Loucy (cell line): ENCODE results near the gene LIN7B.
A peak's percentile ranks its signal among the peaks of the same experiment; 100 is the strongest.

ENCODE experiments used
- H2AFZ ChIP-seq: fragments of 200-600 bp; sonication (generic); 2 replicates; pipeline ENCODE4 v1.6.0; 2016; ENCODE audit warnings: antibody characterized with exemption, mild to moderate bottlenecking, low read length, moderate library complexity
- H3F3A ChIP-seq: fragments of 200-600 bp; 2 replicates; pipeline ENCODE4 v1.6.0; 2016; ENCODE audit warnings: antibody characterized with exemption, low read depth, mild to moderate bottlenecking
- H3K27me3 ChIP-seq: fragments of 200-600 bp; sonication (generic); 2 replicates; pipeline ENCODE4 v1.6.1; 2014; ENCODE audit warnings: low read length, mild to moderate bottlenecking; ENCODE audit not compliant: insufficient read depth, poor library complexity, severe bottlenecking
- H3K36me3 ChIP-seq: fragments of 200-600 bp; sonication (generic); 2 replicates; pipeline ENCODE4 v1.6.1; 2016; ENCODE audit warnings: low read length; ENCODE audit not compliant: insufficient read depth
- H3K4me1 ChIP-seq: fragments of 200-600 bp; sonication (generic); 2 replicates; pipeline ENCODE4 v1.5.1; 2014; ENCODE audit warnings: low read length, mild to moderate bottlenecking; ENCODE audit not compliant: insufficient read depth, poor library complexity, severe bottlenecking
- H3K4me2 ChIP-seq: fragments of 200-600 bp; sonication (generic); 2 replicates; pipeline ENCODE4 v1.6.0; 2014; ENCODE audit warnings: antibody characterized with exemption, low read length, low read depth, mild to moderate bottlenecking; ENCODE audit not compliant: poor library complexity, severe bottlenecking
- H3K4me3 ChIP-seq: fragments of 200-600 bp; sonication (generic); 2 replicates; pipeline ENCODE4 v1.5.1; 2014; ENCODE audit warnings: low read length, mild to moderate bottlenecking, mixed read lengths; ENCODE audit not compliant: poor library complexity, severe bottlenecking
- H3K79me2 ChIP-seq: fragments of 200-600 bp; sonication (generic); 2 replicates; pipeline ENCODE4 v1.6.1; 2014; ENCODE audit warnings: low read length; ENCODE audit not compliant: insufficient read depth
- H3K9ac ChIP-seq: fragments of 200-600 bp; sonication (generic); 2 replicates; pipeline ENCODE4 v1.6.0; 2014; ENCODE audit warnings: mild to moderate bottlenecking, low read depth, low read length, moderate library complexity; ENCODE audit not compliant: poor library complexity, severe bottlenecking
- H3K9me2 ChIP-seq: fragments of 200-600 bp; sonication (generic); replicated peaks from 2 replicates; pipeline ENCODE4 v1.6.1; 2016; ENCODE audit warnings: low read depth, low read length, mixed read lengths
- H3K9me3 ChIP-seq: fragments of 200-600 bp; sonication (generic); 2 replicates; pipeline ENCODE4 v1.6.1; 2014; ENCODE audit warnings: mild to moderate bottlenecking, antibody characterized with exemption, low read length, low read depth; ENCODE audit not compliant: insufficient read depth
- H4K20me1 ChIP-seq: fragments of 200-600 bp; sonication (generic); 2 replicates; pipeline ENCODE4 v1.6.0; 2014; ENCODE audit warnings: antibody characterized with exemption, low read length, mild to moderate bottlenecking; ENCODE audit not compliant: insufficient read depth, poor library complexity, severe bottlenecking
- CTCF ChIP-seq: fragments of 200-600 bp; sonication (generic); conservative IDR thresholded peaks from 2 replicates; pipeline ENCODE4 v1.5.1; 2014; ENCODE audit warnings: mild to moderate bottlenecking, antibody characterized with exemption, low read length
- EZH2phosphoT487 ChIP-seq: fragments of 200-600 bp; IDR thresholded peaks from 2 replicates; pipeline ENCODE4 v1.6.1; 2018; ENCODE audit warnings: antibody characterized with exemption, mild to moderate bottlenecking, moderate library complexity, borderline replicate concordance

Gene LIN7B

GRCh38 chr19:49155005-49155819 is 41.0 kb downstream of the LIN7B start, which contains the start of gene HRC:
Gene HRC, minus strand, starts transcription at chr19:49155396. Its CDS starts 159 bp downstream, at chr19:49155237.
- no peaks in the 10 kb centered on the region for H3K9me2 ChIP-seq
- H3K79me2 ChIP-seq: no peaks in the 10 kb centered on the region
- H3K4me2 ChIP-seq: no peak within 1 kb of the TSS
- no peak within 1 kb of the TSS for H3K4me3 ChIP-seq
- H3K9me3 ChIP-seq: no peaks in the 10 kb centered on the region
- H3K9ac ChIP-seq: no peak within 1 kb of the TSS
- no peaks in the 10 kb centered on the region for H3K27me3 ChIP-seq
- no peaks in the 10 kb centered on the region for H3K36me3 ChIP-seq
- no peak for TF ChIP-seq CTCF
- TF ChIP-seq EZH2phosphoT487: no peak
- H3K4me1 ChIP-seq: peaks cover 9% of the 10 kb centered on the region
- no peaks in the 10 kb centered on the region for H3F3A ChIP-seq
- no peak within 1 kb of the TSS for H2AFZ ChIP-seq
- H4K20me1 ChIP-seq: no peaks in the 10 kb centered on the region

DNA sequence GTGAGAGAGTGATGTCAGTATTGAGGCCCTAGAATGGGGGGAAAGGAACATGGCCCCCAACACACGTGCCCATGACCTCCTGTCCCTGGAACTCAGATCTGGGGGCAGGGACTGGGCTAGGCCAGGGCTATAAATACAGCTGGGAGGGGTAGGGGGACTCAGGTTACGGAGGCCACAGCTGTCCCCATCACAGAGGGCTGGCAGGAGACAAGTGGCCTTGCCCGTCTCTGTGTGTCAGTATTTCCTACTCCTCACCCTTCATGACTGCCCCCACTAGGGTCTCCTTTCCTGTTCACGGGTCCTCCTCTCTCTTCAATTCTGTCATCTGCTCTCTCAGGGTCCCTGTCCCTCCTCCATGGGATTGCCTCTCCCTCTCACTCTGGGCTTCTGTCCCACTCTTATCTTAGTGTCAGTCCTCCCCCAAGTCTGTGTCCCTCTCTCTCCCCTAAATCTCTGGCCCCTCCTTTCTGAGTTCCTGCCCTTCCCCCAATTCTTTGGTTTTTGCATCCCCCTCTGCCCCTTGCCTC is 41.7 kb downstream of the LIN7B start:
- Histone ChIP-seq H3K79me2 (no peaks in the 10 kb centered on the region), H3K4me2 (no peak overlapping the region), H2AFZ (no peak overlapping the region), H3K4me3 (no peak overlapping the region), H4K20me1 (no peaks in the 10 kb centered on the region), H3K9me2 (no peaks in the 10 kb centered on the region), H3K27me3 (no peaks in the 10 kb centered on the region), H3F3A (no peaks in the 10 kb centered on the region), H3K9me3 (no peaks in the 10 kb centered on the region), H3K36me3 (no peaks in the 10 kb centered on the region), H3K9ac (no peak overlapping the region), H3K4me1 (peaks cover 9% of the 10 kb centered on the region)
- TF ChIP-seq EZH2phosphoT487 (no peak), CTCF (no peak)

DNA sequence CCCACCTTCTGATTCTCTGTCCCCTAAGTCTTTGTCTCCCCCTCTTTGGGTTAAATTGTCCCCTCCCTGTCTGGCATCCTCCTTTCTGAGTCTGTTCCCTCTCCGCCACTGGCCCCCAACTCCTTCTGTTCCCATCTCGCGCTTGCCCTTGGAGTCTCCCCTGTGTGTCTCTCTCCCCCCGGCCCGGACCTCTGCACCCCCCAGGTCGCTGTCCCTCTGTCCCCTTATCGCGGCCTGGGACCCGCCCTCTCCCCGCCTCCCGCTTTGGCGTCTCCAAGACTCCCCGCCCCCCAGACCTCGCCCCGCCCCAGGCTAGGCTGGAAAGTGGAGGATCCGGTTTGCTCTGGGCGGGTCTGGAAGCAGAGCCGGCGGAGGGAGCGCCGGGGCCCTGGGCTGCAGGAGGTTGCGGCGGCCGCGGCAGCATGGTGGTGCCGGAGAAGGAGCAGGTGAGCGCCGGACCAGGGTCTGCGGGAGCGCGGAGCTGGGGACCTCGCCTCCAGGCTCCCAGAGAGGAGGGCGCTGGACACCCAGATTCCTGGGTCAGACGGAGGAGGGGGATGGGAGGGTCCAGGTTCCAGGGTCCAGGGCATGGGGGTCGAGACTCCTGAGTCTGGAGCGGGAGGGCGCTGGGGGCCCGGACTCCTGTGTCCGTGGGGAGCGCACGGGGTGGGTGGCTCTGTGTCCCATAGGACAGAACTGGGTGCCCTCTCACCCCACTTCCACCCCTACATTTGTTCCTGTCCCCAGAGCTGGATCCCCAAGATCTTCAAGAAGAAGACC is 43.5 kb downstream of the LIN7B start, which contains the start of gene TRPM4:
TRPM4 (plus strand) TSS at position 348 of the 780 bp plus-strand sequence; CDS start at position 423, 75 bp downstream.
- Histone ChIP-seq H3K9me3 (no peaks in the 10 kb centered on the region), H3K79me2 (no peaks in the 10 kb centered on the region), H3K27me3 (no peaks in the 10 kb centered on the region), H3K4me3 (peak within 1 kb of the TSS; percentile 81), H3K4me2 (peak within 1 kb of the TSS; percentile 87), H4K20me1 (no peaks in the 10 kb centered on the region), H3K9me2 (no peaks in the 10 kb centered on the region), H2AFZ (peak within 1 kb of the TSS; percentile 91), H3K36me3 (no peaks in the 10 kb centered on the region), H3K4me1 (peaks cover 14% of the 10 kb centered on the region), H3K9ac (peak within 1 kb of the TSS; percentile 74), H3F3A (no peaks in the 10 kb centered on the region)
- TF ChIP-seq EZH2phosphoT487 (no peak), CTCF (no peak)
